ENCODE measurements around the gene RERG.

RERG gene

GRCh38 chr12:15154103-15154502 is 67.1 kb downstream of the RERG start:
- no peak for TF ChIP-seq CTCF (conservative IDR thresholded peaks at IDR 0.05; ENCODE audit: low read length)
- H3K4me3 ChIP-seq (ENCODE audit: low read length): no peak overlapping the region
- DNase-seq (ENCODE audit: low read depth): no peak

GRCh38 chr12:15152868-15153267 is 68.3 kb downstream of the RERG start:
- no peak for TF ChIP-seq CTCF (conservative IDR thresholded peaks at IDR 0.05; ENCODE audit: low read length)
- H3K4me3 ChIP-seq (ENCODE audit: low read length): no peak overlapping the region
- peak; percentile 34 for DNase-seq (ENCODE audit: low read depth)

GRCh38 chr12:15152456-15152855 is 68.8 kb downstream of the RERG start:
- peak; percentile 8 for DNase-seq (ENCODE audit: low read depth)
- H3K4me3 ChIP-seq (ENCODE audit: low read length): no peak overlapping the region
- TF ChIP-seq CTCF (conservative IDR thresholded peaks at IDR 0.05; ENCODE audit: low read length): peak; percentile 38

GRCh38 chr12:15151161-15152091 is 69.8 kb downstream of the RERG start:
- TF ChIP-seq CTCF (conservative IDR thresholded peaks at IDR 0.05; ENCODE audit: low read length): peak; percentile 46
- DNase-seq (ENCODE audit: low read depth): no peak
- no peak overlapping the region for H3K4me3 ChIP-seq (ENCODE audit: low read length)

GRCh38 chr12:15146585-15146984 is 74.6 kb downstream of the RERG start:
- H3K4me3 ChIP-seq (ENCODE audit: low read length): no peak overlapping the region
- no peak for TF ChIP-seq CTCF (conservative IDR thresholded peaks at IDR 0.05; ENCODE audit: low read length)
- no peak for DNase-seq (ENCODE audit: low read depth)

GRCh38 chr12:15143467-15143866 is 77.8 kb downstream of the RERG start:
- no peak for TF ChIP-seq CTCF (conservative IDR thresholded peaks at IDR 0.05; ENCODE audit: low read length)
- DNase-seq (ENCODE audit: low read depth): no peak
- H3K4me3 ChIP-seq (ENCODE audit: low read length): no peak overlapping the region

GRCh38 chr12:15142711-15143110 is 78.5 kb downstream of the RERG start:
- no peak for TF ChIP-seq CTCF (conservative IDR thresholded peaks at IDR 0.05; ENCODE audit: low read length)
- H3K4me3 ChIP-seq (ENCODE audit: low read length): no peak overlapping the region
- no peak for DNase-seq (ENCODE audit: low read depth)
